Ecto neural progenitor cell (in vitro differentiated cells): ENCODE results near the gene SIRPB1.
"Not testable (repeated sequence)": the region's sequence is repeated elsewhere in the genome, so short reads cannot be mapped to it uniquely, and the experiment has no call there.

ENCODE experiments used
- DNase-seq: peaks from one replicate; pipeline ENCODE4 v3.0.0-alpha.2; 2018; ENCODE audit warnings: low spot score

The SIRPB1 gene

GRCh38 chr20:1636621-1637020 lies 16.8 kb upstream of the SIRPB1 start:
- DNase-seq: no peak

- no peak for DNase-seq
Observed at GRCh38 chr20:1635291-1635979, 15.6 kb upstream of the SIRPB1 start.

GRCh38 chr20:1633535-1633934 lies 13.7 kb upstream of the SIRPB1 start:
- no peak for DNase-seq

- no peak for DNase-seq
Observed at GRCh38 chr20:1632178-1632577, 12.4 kb upstream of the SIRPB1 start.

GRCh38 chr20:1631309-1632151 lies 11.7 kb upstream of the SIRPB1 start:
- DNase-seq: no peak

GRCh38 chr20:1630186-1630585 lies 10.4 kb upstream of the SIRPB1 start:
- DNase-seq: no peak

- no peak for DNase-seq
Observed at GRCh38 chr20:1629321-1629720, 9.5 kb upstream of the SIRPB1 start.

- no peak for DNase-seq
Observed at GRCh38 chr20:1628621-1629020, 8.8 kb upstream of the SIRPB1 start.

- DNase-seq: no peak
Observed at GRCh38 chr20:1627200-1627550, 7.4 kb upstream of the SIRPB1 start.

GRCh38 chr20:1626528-1627199 lies 6.9 kb upstream of the SIRPB1 start:
- DNase-seq: no peak

GRCh38 chr20:1625083-1625690 lies 5.4 kb upstream of the SIRPB1 start:
- DNase-seq: no peak

- DNase-seq: no peak
Observed at GRCh38 chr20:1623501-1624205, 3.8 kb upstream of the SIRPB1 start.

- DNase-seq: no peak
Observed at GRCh38 chr20:1622450-1622849, 2.6 kb upstream of the SIRPB1 start.

GRCh38 chr20:1621316-1621715 lies 1.5 kb upstream of the SIRPB1 start:
- no peak for DNase-seq

GRCh38 chr20:1618954-1619540 lies 762 bp downstream of the SIRPB1 start:
- no peak for DNase-seq

GRCh38 chr20:1618479-1618878 lies 1.3 kb downstream of the SIRPB1 start:
- DNase-seq: no peak

- DNase-seq: no peak
Observed at GRCh38 chr20:1616858-1617434, 2.9 kb downstream of the SIRPB1 start.

GRCh38 chr20:1610404-1610803 lies 9.4 kb downstream of the SIRPB1 start:
- not testable (repeated sequence) for DNase-seq

- DNase-seq: not testable (repeated sequence)
Observed at GRCh38 chr20:1608678-1609347, 11.0 kb downstream of the SIRPB1 start.

- no peak for DNase-seq
Observed at GRCh38 chr20:1600736-1601135, 19.1 kb downstream of the SIRPB1 start.

GRCh38 chr20:1595333-1595732 lies 24.5 kb downstream of the SIRPB1 start:
- DNase-seq: no peak
